Measurements from ENCODE around the gene ROR1.

GRCh38 chr1:63777965-63778880 is 4.4 kb downstream of the ROR1 start:
- TF ChIP-seq SIN3A (IDR thresholded peaks at IDR 0.05; ENCODE audit: low read depth) (no peak), CTCF (IDR thresholded peaks at IDR 0.05 in 2 of 3, conservative IDR thresholded peaks at IDR 0.05 in 1 of 3; ENCODE audit: borderline replicate concordance in 1 of 3, insufficient read depth in 1 of 3, low read depth in 2 of 3, low read length in 2 of 3) (no peak), EZH2phosphoT487 (IDR thresholded peaks at IDR 0.05; ENCODE audit: borderline replicate concordance) (no peak), JUND (IDR thresholded peaks at IDR 0.05) (no peak), EZH2 (IDR thresholded peaks at IDR 0.05) (no peak), YY1 (IDR thresholded peaks at IDR 0.05; ENCODE audit: extremely low read depth, insufficient replicate concordance, low read depth, low read length) (no peak), ZNF274 (IDR thresholded peaks at IDR 0.05; ENCODE audit: low read depth, low read length) (no peak), POLR2AphosphoS5 (IDR thresholded peaks at IDR 0.05; ENCODE audit: low read depth, low read length) (no peak), CEBPB (IDR thresholded peaks at IDR 0.05; ENCODE audit: low read depth) (no peak), POLR2A (IDR thresholded peaks at IDR 0.05; ENCODE audit: borderline replicate concordance, extremely low read depth, insufficient read depth, insufficient read length) (no peak), RAD21 (IDR thresholded peaks at IDR 0.05; ENCODE audit: low read depth) (no peak)

Measured in HCT116 (cell line).